Heart right ventricle (tissue), 16 donors: ENCODE data around the gene COL25A1. TPM values are rescaled to one million over a fixed set of nuclear protein-coding genes. Genes with fewer than 3 reads are reported as not detected.
A peak's percentile ranks its signal among the peaks of the same experiment; 100 is the strongest.

ENCODE experiments used
- ATAC-seq, 8 donors: fragments of 200-7000 bp; cut with Tn5 transposase; one replicate each; pipeline ENCODE4 v1.9.1; 2020; ENCODE audit warnings: mild to moderate bottlenecking in 8 of 8, moderate library complexity in 8 of 8, moderate number of reproducible peaks in 1 of 8
- DNase-seq, 2 donors: peaks; one replicate each; pipeline ENCODE4 v3.0.0-alpha.2; 2020
- H3K27ac ChIP-seq, 10 donors: fragments of 200-600 bp; sonication (generic) in 2 of 10; one replicate each; pipeline versions ENCODE4 v1.5.0 to v1.8.0; 2020 to 2022; ENCODE audit warnings: mild to moderate bottlenecking in 3 of 10
- H3K27me3 ChIP-seq, 7 donors: fragments of 200-600 bp; one replicate each; pipeline ENCODE4 v1.8.0; 2021 to 2022; ENCODE audit warnings: mild to moderate bottlenecking in 2 of 7
- H3K36me3 ChIP-seq, 9 donors: fragments of 200-600 bp; sonication (generic) in 1 of 9; one replicate each; pipeline versions ENCODE4 v1.5.0 to v1.8.0; 2020 to 2022; ENCODE audit warnings: mild to moderate bottlenecking in 2 of 9
- H3K4me1 ChIP-seq, 9 donors: fragments of 200-600 bp; sonication (generic) in 1 of 9; one replicate each; pipeline versions ENCODE4 v1.5.0 to v1.8.0; 2020 to 2022; ENCODE audit warnings: mild to moderate bottlenecking in 4 of 9
- H3K4me3 ChIP-seq, 10 donors: fragments of 200-600 bp; sonication (generic) in 2 of 10; one replicate each; pipeline versions ENCODE4 v1.5.0 to v1.8.0; 2020 to 2022; ENCODE audit warnings: mild to moderate bottlenecking in 7 of 10, moderate library complexity in 2 of 10
- H3K9me3 ChIP-seq, 11 donors: fragments of 200-600 bp in 10 of 11; sonication (generic) in 2 of 11; one replicate each; pipeline versions ENCODE4 v1.5.0 to v1.8.0; 2013 to 2022; ENCODE audit warnings: mild to moderate bottlenecking in 2 of 11, control low read depth in 1 of 11, moderate library complexity in 1 of 11
- WGBS, 2 donors: extraction: QIAGEN DNeasy Blood & Tissue Kit; methylation state at CpG; one replicate each; pipeline ENCODE4 v1.1.7; 2013; ENCODE audit warnings: inconsistent platforms in 1 of 2; 5-methylcytosine and 5-hydroxymethylcytosine counted together
- intact Hi-C, 10 donors: fragments of 100-400 bp; cut with DNase I; formaldehyde crosslinking; loops; one replicate each; pipeline versions ENCODE4 v1.11.1 to v1.14.2; 2022
- polyA plus RNA-seq, 2 donors: library from polyadenylated mRNA; stranded (reverse); fragments of 200-250 nt; gene quantifications; one replicate each; pipeline ENCODE4 v1.2.3, GENCODE V29; 2013
- total RNA-seq, 10 donors: library from RNA; stranded (reverse); fragmentation: NEBNext Ultra II Directional in 3 of 10; extraction: Animal tissue kit (Norgen Biotek cat#: 25700) in 3 of 10; gene quantifications; one replicate each; pipeline versions ENCODE4 v1.2.1 to v1.2.4, GENCODE V29; 2021 to 2023
- TF ChIP-seq, protein P1 (sequence below), 9 donors: fragments of 200-600 bp; sonication (generic) in 2 of 9; IDR thresholded peaks; one replicate each; pipeline versions ENCODE4 v1.5.0 to v1.8.0; 2021 to 2022; ENCODE audit warnings: antibody characterized with exemption in 9 of 9, mild to moderate bottlenecking in 5 of 9, moderate library complexity in 1 of 9
- donor health status: Arrhythmogenic right ventricular cardiomyopathy.
- donor health status: ischemic (EF 13 %, LVEDD 7.1; RV severe dilation, severe dysfunction).
- donor health status: healthy with polysubstance abuse.
- donor health status: DM: no; HTN: yes; CAD: no.
- donor health status: DM: no; HTN: no; CAD: no.
- donor health status: ischemic (EF 25% LVEDD 6.9; RV normal size, moderate dysfunction).
- donor health status: ischemic (EF 25% LVEDD 5.7; RV mildly dilated, moderate dysfunction).
- donor health status: healthy.
- donor health status: DM: yes; HTN: yes; CAD: no.
- donor health status: Ischemic cardiomyopathy.
- donor health status: ischemic (EF 35%, LVEDD 5.7; RV mildly dilated, moderate dysfunction).
- donor health status: nonischemic (EF 11% LVEDD 7.7; RV severe dilation, severe dysfunction).
- donor health status: DM: yes; HTN: yes; CAD: no.
- donor health status: PGD.
- donor health status: ischemic (EF 29% LVEDD 5.4; RV normal size, mild dysfunction).
- donor health status: nonischemic (EF 23%, LVEDD 6.1; RV moderate dilation, normal function).

COL25A1 gene
- total and polyA plus RNA-seq, 12 donors, result 0.07 to 1.2 (median 0.41) TPM

DNA sequence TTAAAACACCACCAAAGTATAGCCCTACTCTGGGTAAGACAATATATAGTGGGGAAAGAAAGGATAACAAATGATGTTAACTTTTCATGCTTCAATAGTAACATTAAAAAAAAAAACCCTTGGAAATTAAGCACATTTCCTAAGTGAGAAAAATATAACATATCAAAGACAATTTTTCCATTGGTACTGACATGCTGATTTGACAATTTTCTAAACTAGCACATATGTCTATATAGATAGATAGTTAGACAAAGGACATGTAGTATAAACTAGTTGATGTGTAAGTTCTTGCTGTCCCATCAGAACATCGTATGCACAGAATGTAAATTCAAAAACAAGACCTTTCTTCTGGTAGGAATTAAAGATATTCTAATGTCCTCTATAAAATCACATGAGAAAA, 492.4 kb downstream of the COL25A1 start:
- H3K4me3 ChIP-seq, result no peak overlapping the region
- H3K27me3 ChIP-seq, result no peaks in the 10 kb centered on the region
- DNase-seq (no peak), ATAC-seq (no peak)
- no peaks in the 10 kb centered on the region for H3K36me3 ChIP-seq
- no peaks in the 10 kb centered on the region for H3K9me3 ChIP-seq
- intact Hi-C loops, result no loop called here
- no peaks in the 10 kb centered on the region for H3K4me1 ChIP-seq
- WGBS, 2 donors, result 90 to 92% methylated on average over 1 of the region's 1 CpG
- no peak overlapping the region for H3K27ac ChIP-seq
- TF ChIP-seq, protein P1, sequence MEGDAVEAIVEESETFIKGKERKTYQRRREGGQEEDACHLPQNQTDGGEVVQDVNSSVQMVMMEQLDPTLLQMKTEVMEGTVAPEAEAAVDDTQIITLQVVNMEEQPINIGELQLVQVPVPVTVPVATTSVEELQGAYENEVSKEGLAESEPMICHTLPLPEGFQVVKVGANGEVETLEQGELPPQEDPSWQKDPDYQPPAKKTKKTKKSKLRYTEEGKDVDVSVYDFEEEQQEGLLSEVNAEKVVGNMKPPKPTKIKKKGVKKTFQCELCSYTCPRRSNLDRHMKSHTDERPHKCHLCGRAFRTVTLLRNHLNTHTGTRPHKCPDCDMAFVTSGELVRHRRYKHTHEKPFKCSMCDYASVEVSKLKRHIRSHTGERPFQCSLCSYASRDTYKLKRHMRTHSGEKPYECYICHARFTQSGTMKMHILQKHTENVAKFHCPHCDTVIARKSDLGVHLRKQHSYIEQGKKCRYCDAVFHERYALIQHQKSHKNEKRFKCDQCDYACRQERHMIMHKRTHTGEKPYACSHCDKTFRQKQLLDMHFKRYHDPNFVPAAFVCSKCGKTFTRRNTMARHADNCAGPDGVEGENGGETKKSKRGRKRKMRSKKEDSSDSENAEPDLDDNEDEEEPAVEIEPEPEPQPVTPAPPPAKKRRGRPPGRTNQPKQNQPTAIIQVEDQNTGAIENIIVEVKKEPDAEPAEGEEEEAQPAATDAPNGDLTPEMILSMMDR (IDR thresholded peaks at IDR 0.05), result no peak

DNA sequence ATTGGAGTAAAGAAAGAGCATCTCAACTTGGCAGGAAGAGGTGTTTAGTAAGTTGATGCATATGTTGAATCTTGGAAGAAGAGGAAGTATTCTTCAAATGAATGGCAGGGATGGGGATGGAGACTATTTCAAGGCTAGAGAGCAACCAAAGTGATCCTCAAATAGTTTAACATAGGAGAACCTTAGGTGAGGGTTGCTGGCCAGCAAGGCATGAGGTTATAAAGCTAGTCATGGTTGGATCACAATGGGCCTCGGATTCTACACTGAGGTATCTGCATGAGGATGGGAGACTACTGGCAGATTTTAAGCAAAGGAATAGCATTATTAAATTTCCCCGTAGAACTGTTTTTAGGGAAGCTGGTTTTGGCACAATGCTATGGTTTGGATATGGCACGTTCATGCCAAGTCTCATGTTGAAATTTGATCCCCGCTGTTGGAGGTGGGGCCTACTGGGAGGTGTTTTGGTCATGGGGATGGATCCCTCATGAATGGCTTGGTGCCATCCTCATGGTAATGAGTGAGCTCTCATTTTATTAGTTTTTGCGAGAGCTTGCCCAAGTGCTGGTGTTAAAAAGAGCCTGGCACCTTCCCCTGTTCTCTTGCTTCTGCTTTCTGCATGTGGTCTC, 497.7 kb downstream of the COL25A1 start:
- no peaks in the 10 kb centered on the region for H3K9me3 ChIP-seq
- DNase-seq (no peak), ATAC-seq (no peak)
- WGBS, 2 donors, result 87 to 89% methylated on average over 5 of the region's 5 CpGs
- H3K27ac ChIP-seq, result no peak overlapping the region
- no peaks in the 10 kb centered on the region for H3K4me1 ChIP-seq
- H3K4me3 ChIP-seq, result no peak overlapping the region
- H3K27me3 ChIP-seq, result no peaks in the 10 kb centered on the region
- TF ChIP-seq, protein P1 (IDR thresholded peaks at IDR 0.05), result no peak
- H3K36me3 ChIP-seq, result no peaks in the 10 kb centered on the region
- intact Hi-C loops, result no loop called here

DNA sequence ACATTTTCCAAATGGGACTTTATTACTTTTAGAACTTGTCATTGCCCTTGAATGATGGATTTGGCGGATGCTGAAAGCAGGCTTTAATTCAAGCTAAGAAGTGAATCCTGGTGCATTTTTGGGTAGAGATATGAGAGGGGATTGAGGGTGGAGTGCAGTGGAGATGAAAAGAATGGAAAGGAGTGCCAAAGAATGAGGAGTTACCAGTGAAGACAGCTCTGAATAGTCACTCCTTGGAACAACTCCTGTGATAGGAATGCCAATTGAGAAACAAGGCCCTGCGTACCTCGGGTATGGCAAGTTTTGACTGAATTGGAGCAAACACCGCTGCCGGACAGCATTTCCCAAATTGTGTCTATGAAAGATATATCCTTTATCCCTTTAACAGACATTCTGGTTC, 503.2 kb downstream of the COL25A1 start:
- DNase-seq (no peak), ATAC-seq (no peak)
- H3K27ac ChIP-seq, result no peak overlapping the region
- intact Hi-C loops, result no loop called here
- H3K4me3 ChIP-seq, result no peak overlapping the region
- no peaks in the 10 kb centered on the region for H3K9me3 ChIP-seq
- WGBS, 2 donors, result 58 to 74% methylated on average over 5 of the region's 5 CpGs
- H3K27me3 ChIP-seq, result no peaks in the 10 kb centered on the region
- no peaks in the 10 kb centered on the region for H3K36me3 ChIP-seq
- peaks cover 0 to 12% (median 7%) of the 10 kb centered on the region in 9 donors for H3K4me1 ChIP-seq
- TF ChIP-seq, protein P1 (IDR thresholded peaks at IDR 0.05), result no peak

- Histone ChIP-seq H3K27ac (peak overlapping the region in 2 of 10 donors; percentile 31 to 55), H3K27me3 (no peaks in the 10 kb centered on the region), H3K36me3 (no peaks in the 10 kb centered on the region), H3K4me3 (no peak overlapping the region), H3K4me1 (peaks cover 0 to 19% (median 10%) of the 10 kb centered on the region in 9 donors), H3K9me3 (no peaks in the 10 kb centered on the region)
- DNase-seq (no peak), ATAC-seq (peak in 6 of 8 donors; percentile 42 to 70 (median 56))
- intact Hi-C loops, result no loop called here
- WGBS, 2 donors, result 28 to 56% methylated on average over 3 of the region's 3 CpGs
- TF ChIP-seq, protein P1 (IDR thresholded peaks at IDR 0.05), result no peak
Observed at GRCh38 chr4:108796173-108796572, 506.3 kb downstream of the COL25A1 start.
